HG03521 (cell line): ENCODE measurements around the gene MPP7.

Experiments used
- ATAC-seq: cut with Tn5 transposase; IDR thresholded peaks from one replicate; pipeline ENCODE4 v1.9.1; 2021; ENCODE audit warnings: mild to moderate bottlenecking, moderate library complexity; ENCODE audit not compliant: unreplicated experiment

The MPP7 gene

DNA sequence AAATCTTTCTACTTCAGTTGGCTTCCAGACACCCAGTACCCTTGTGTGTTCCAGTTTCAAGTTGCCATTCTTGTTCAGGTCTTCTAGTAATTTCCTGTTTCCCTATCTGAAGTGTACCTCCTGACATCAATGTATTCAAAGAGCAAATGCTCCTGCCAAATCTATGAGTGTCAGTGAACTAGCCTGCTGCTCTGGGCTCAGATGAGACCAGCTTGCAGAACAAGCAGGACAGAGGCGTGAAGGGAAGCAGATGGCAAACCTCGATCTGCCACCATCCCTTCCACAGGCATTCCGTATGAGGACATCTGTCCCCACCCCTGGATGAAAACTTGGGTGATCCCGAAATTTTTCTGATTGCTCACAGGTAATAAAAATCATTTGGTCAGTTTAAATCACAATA lies 4.4 kb upstream of the MPP7 start:
- ATAC-seq: no peak

DNA sequence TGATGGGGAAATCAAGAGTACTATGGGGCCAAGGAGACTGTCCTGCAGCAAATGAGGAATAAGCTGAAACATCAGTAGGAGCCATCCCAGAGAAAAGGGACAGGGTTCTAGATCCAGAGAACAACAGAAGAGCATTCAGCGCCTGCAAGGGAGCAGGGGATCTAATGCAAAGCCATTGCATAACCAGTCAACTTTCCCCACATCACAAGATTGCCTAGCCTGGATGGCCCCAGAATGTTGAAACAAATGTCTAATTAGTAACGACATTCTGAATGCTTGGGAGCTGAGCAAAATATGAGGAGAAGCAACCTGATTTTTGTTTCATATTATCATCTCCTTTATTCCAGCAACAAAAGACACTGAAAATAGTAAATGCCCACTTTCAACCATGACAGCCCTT lies 2.7 kb upstream of the MPP7 start:
- ATAC-seq: no peak

GRCh38 chr10:28304032-28304571 lies 1.2 kb upstream of the MPP7 start:
- no peak for ATAC-seq

- no peak for ATAC-seq
Observed at GRCh38 chr10:28302012-28302637, 739 bp downstream of the MPP7 start.

DNA sequence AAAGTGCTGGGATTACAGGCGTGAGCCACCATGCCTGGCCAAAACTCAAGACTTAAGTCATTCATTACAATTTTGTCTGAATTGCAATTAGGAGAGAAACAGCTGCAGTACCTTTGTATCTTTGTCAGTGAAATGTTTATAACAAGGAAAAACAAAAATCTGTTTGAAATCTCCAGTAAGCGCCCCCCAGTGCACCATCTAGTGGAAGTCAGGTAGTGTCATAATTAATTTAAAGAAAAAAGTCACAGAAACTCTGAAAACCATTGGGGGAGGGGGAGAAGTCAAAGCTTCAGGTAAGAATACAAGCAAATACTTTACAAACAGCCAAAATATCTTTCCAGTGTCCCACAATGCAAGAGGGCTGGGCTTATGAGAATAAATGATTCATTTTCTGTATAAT lies 2.8 kb downstream of the MPP7 start:
- no peak for ATAC-seq

- ATAC-seq: no peak
Observed at GRCh38 chr10:28298951-28299350, 3.9 kb downstream of the MPP7 start.

DNA sequence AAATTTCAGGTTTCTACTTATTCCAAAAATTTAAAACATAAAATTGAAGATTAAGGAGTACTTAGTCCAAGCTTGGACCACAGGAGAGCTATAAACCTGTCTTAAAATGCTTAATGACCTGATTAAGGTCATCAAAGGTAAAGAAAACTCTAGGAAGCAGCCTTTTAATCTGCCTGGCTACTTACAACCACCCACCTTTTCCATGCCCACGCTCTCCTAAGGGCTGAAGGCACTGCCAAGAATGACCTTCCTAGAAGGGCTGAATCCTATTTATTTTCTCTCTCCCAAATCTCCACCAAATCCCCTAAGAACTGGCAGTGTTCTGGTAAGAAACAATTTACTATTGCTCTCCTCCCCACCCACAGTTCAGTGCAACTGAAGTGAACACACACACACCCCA lies 6.8 kb downstream of the MPP7 start:
- ATAC-seq: no peak

DNA sequence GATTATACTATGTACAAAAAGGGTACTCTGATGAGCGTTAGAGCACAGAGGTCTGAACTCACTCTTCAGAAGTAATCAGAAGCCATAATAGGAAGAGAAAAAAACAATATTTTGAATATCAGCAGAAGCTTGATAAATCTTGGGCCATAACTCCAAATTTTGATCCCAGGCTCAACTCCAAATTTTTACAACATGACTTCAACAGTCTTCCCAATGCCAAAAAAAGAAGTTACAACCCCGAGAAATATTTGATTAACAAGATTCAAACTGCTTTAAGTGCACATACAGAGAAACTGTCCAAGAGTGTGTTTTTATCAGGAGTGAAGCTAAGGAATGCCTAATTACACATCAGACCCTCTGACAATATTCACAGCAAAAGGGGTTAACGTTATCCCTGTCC lies 7.5 kb downstream of the MPP7 start:
- no peak for ATAC-seq

DNA sequence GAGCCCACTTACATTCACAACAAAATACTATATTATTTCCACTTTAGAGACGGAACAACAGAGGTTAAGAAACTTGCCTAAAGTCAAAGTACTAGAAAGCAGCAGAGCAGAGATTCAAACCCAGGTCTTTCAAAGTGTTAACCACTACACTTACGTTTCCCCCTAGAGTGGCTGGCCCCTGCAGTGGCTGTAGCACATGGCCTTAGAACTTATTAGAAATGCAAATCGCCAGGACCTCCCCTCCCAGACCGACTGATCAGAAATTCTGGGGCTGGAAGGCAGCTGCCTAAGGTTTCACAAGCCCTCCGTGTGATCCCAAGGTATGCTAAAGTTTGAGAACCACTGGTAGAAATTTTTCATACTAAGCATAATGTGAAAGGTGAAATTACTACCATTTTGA lies 8.1 kb downstream of the MPP7 start:
- no peak for ATAC-seq

DNA sequence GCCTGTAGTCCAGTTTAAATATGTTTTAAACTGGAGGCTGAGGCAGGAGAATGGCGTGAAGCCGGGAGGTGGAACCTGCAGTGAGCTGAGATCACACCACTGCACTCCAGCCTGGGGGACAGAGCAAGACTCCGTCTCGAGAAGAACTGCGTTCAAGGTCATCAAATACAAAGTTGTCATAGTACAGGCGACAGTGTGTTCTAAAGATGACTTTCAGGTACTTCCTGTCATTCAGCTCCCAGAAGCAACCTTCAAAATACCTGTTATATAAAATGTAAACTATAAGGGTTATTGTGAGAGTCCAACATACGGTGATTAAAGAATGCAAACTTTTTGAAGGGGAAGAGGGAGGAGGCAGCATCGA lies 8.7 kb downstream of the MPP7 start:
- no peak for ATAC-seq

GRCh38 chr10:28293236-28294168 lies 9.4 kb downstream of the MPP7 start:
- ATAC-seq: no peak

DNA sequence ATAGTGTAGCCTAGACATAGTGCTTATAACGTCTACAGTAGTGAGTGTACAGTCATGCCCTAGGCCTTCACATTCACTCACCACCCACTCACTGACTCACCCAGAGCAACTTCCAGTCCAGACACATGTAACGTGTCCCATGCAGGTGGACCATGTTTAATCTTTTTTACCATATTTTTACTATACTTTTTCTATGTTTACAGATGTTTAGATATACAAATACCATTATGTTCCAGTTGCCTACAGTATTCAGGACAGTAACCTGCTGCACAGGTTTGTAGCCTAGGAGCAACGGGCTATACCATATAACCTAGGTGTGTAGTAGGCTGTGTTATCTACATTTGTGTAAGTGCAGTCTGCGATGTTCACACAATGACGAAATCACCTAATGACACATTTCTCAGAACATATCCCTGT lies 11.0 kb downstream of the MPP7 start:
- ATAC-seq: no peak

GRCh38 chr10:28285816-28286215 lies 17.0 kb downstream of the MPP7 start:
- ATAC-seq: no peak

DNA sequence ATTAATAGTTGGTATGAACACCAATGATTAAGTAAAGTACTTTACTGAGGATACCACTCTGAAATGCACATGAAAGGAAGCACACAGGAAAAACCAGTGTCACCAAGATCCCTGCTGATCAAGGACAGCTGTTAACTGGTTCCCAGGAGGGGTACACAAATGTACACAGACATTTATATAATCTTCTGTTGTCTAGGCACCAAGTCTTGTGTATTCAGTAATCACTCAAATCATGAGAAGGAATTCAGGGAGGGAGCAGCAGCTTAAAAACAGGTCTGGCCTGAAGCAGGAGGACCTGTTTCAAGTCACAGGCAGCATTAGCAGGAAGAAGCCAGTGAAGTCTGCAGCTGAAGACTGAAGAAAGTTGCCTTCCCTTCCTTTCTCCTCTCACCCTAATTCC lies 18.7 kb downstream of the MPP7 start:
- ATAC-seq: no peak

GRCh38 chr10:28283251-28283650 lies 19.6 kb downstream of the MPP7 start:
- ATAC-seq: no peak

GRCh38 chr10:28282336-28282735 lies 20.5 kb downstream of the MPP7 start:
- ATAC-seq: no peak

GRCh38 chr10:28281726-28282315 lies 21.0 kb downstream of the MPP7 start:
- ATAC-seq: no peak

DNA sequence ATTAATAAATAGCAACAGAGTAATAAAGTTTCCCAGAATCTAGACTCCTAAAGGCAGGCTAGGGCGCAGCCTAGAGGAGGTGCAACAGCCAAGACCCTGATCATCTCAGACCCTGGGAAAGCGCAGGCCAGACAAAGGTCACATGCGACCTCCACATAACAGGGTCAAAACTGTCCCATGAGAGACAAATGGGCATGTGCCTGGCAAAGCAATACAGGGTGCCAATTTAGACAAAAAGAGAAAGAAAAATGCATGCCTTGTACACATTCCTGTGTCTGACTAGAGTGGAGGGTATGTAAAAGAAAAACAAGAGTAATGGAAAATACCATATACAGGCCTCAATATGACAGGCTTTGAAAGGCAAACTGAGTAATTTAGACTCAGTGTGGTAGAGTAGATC lies 22.2 kb downstream of the MPP7 start:
- ATAC-seq: no peak

- no peak for ATAC-seq
Observed at GRCh38 chr10:28279878-28280277, 23.0 kb downstream of the MPP7 start.

GRCh38 chr10:28278842-28279241 lies 24.0 kb downstream of the MPP7 start:
- ATAC-seq: no peak

- ATAC-seq: no peak
Observed at GRCh38 chr10:28276384-28276783, 26.5 kb downstream of the MPP7 start.

DNA sequence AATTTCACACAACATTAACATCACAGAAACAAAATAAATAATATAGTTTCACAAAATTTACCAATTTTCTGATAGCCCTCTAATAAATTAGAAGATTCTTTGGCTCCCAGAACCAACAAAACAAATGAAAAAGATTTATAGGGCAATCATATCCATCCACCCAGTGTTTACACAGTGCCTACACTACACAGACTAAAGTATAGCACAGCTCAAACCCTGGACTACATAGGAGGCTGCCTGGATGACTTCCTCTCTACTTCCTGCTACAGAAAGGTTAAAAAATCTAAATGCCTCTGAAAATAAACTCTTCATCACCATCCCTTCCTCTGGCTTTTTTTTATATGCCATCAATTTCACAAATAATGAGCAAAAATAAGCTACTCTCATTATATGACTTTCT lies 28.4 kb downstream of the MPP7 start:
- ATAC-seq: no peak
